HG03558 (cell line): ENCODE data around the gene MOB1A.

Experiments
- ATAC-seq: cut with Tn5 transposase; IDR thresholded peaks from one replicate; pipeline ENCODE4 v1.9.1; 2021; ENCODE audit warnings: moderate number of reproducible peaks; ENCODE audit not compliant: unreplicated experiment; ENCODE audit errors: extremely low read depth

The MOB1A gene

GRCh38 chr2:74110537-74110936, 68.1 kb downstream of the MOB1A start:
- ATAC-seq: no peak

- no peak for ATAC-seq
Measured at GRCh38 chr2:74109551-74109950, 69.1 kb downstream of the MOB1A start.

GRCh38 chr2:74107071-74107470, 71.6 kb downstream of the MOB1A start:
- ATAC-seq: no peak

GRCh38 chr2:74105413-74105812, 73.3 kb downstream of the MOB1A start:
- no peak for ATAC-seq

GRCh38 chr2:74104839-74105238, 73.8 kb downstream of the MOB1A start:
- no peak for ATAC-seq

- ATAC-seq: no peak
Measured at GRCh38 chr2:74103763-74104162, 74.9 kb downstream of the MOB1A start.
